SK-N-SH (cell line): Measurements from ENCODE around the gene PODXL. TPM values are rescaled to one million over a fixed set of nuclear protein-coding genes. Genes with fewer than 3 reads are reported as not detected.

ENCODE experiments used
- CTCF ChIA-PET: fragments of 300-600, 350-600 bp; formaldehyde crosslinking; extraction: SDS; loops from one replicate; lab custom pipeline; 2021; lab: Yijun Ruan, JAX
- POLR2A ChIA-PET: fragments of 350-600 bp; sonication (Branson Sonifier 250); formaldehyde crosslinking; extraction: SDS; loops from one replicate; lab custom pipeline; 2020; ENCODE audit warnings: antibody characterized with exemption, inconsistent platforms; lab: Yijun Ruan, JAX
- DNase-seq: peaks from one replicate; pipeline ENCODE4 v3.0.0; 2012
- H2AFZ ChIP-seq: fragments of 200-600 bp; sonication (generic); 2 replicates; pipeline ENCODE4 v1.8.1; 2016; ENCODE audit warnings: antibody characterized with exemption, mild to moderate bottlenecking, low read depth
- H3F3A ChIP-seq: fragments of 200-600 bp; sonication (generic); replicated peaks from 2 replicates; pipeline ENCODE3; 2016; ENCODE audit warnings: antibody characterized with exemption, mild to moderate bottlenecking; ENCODE audit not compliant: insufficient read depth
- H3K27ac ChIP-seq, 2 experiments: fragments of 200-500 bp in 1 of 2; fragments of 200-600 bp in 1 of 2; sonication (Bioruptor generic) in 1 of 2; sonication (generic), shearing (Covaris generic) in 1 of 2; 2 replicates each; pipeline versions ENCODE4 v1.5.1 to v1.6.1; 2014 to 2016; ENCODE audit warnings: low read depth in 2 of 2, inconsistent platforms in 1 of 2, low read length in 1 of 2, mild to moderate bottlenecking in 1 of 2, mixed read lengths in 1 of 2
- H3K27me3 ChIP-seq: fragments of 200-600 bp; sonication (generic), shearing (Covaris generic); 2 replicates; pipeline ENCODE4 v1.6.1; 2016; ENCODE audit warnings: mixed run types; ENCODE audit not compliant: insufficient read depth
- H3K36me3 ChIP-seq, 2 experiments: fragments of 200-500 bp in 1 of 2; fragments of 200-600 bp in 1 of 2; sonication (Bioruptor generic) in 1 of 2; sonication (generic) in 1 of 2; replicated peaks in 1 of 2; 2 replicates each; pipeline versions ENCODE3 to v1.5.1; 2014 to 2016; ENCODE audit warnings: low read length in 1 of 2, mild to moderate bottlenecking in 1 of 2; ENCODE audit not compliant: insufficient read depth in 2 of 2, control insufficient read depth in 1 of 2
- H3K4me1 ChIP-seq, 2 experiments: fragments of 200-500 bp in 1 of 2; fragments of 200-600 bp in 1 of 2; sonication (Bioruptor generic) in 1 of 2; sonication (generic), shearing (Covaris generic) in 1 of 2; 2 replicates each; pipeline versions ENCODE4 v1.5.1 to v1.6.1; 2014 to 2016; ENCODE audit warnings: low read depth in 1 of 2, low read length in 1 of 2, mixed run types in 1 of 2; ENCODE audit not compliant: insufficient read depth in 2 of 2, control insufficient read depth in 1 of 2
- H3K4me2 ChIP-seq: fragments of 200-600 bp; sonication (generic), shearing (Covaris generic); 2 replicates; pipeline ENCODE4 v1.6.1; 2017; ENCODE audit warnings: mixed run types
- H3K4me3 ChIP-seq, 2 experiments: fragments of 200-500 bp in 1 of 2; fragments of 200-600 bp in 1 of 2; sonication (Bioruptor generic) in 1 of 2; sonication (generic), shearing (Covaris generic) in 1 of 2; 2 replicates each; pipeline versions ENCODE4 v1.5.1 to v1.8.1; 2014 to 2016; ENCODE audit warnings: low read depth in 2 of 2, inconsistent platforms in 1 of 2, low read length in 1 of 2, mild to moderate bottlenecking in 1 of 2, mixed read lengths in 1 of 2, moderate library complexity in 1 of 2
- H3K79me2 ChIP-seq: fragments of 200-600 bp; sonication (generic); 2 replicates; pipeline ENCODE4 v1.8.1; 2017; ENCODE audit warnings: mild to moderate bottlenecking; ENCODE audit not compliant: insufficient read depth
- H3K9ac ChIP-seq: fragments of 200-600 bp; sonication (generic); 2 replicates; pipeline ENCODE4 v1.6.1; 2017; ENCODE audit warnings: mixed run types
- H3K9me2 ChIP-seq: fragments of 200-600 bp; sonication (generic); 2 replicates; pipeline ENCODE4 v1.6.1; 2017; ENCODE audit warnings: mixed run types
- H3K9me3 ChIP-seq: fragments of 200-600 bp; sonication (generic); 2 replicates; pipeline ENCODE4 v1.6.1; 2017; ENCODE audit warnings: mixed run types, mild to moderate bottlenecking, moderate library complexity
- H4K20me1 ChIP-seq: fragments of 200-600 bp; sonication (generic); 2 replicates; pipeline ENCODE4 v1.6.1; 2017; ENCODE audit warnings: mild to moderate bottlenecking, mixed run types; ENCODE audit not compliant: insufficient read depth
- CHD2 ChIP-seq: fragments of 150-350 bp; IDR thresholded peaks from 2 replicates; pipeline ENCODE4 v1.6.1; 2018; ENCODE audit warnings: low read length; ENCODE audit not compliant: partially characterized antibody
- ELF1 ChIP-seq: IDR thresholded peaks from 2 replicates; pipeline ENCODE4 v1.4.0; 2012
- FOSL2 ChIP-seq: IDR thresholded peaks from 2 replicates; pipeline ENCODE4 v1.4.0; 2012; ENCODE audit warnings: low read depth, mild to moderate bottlenecking, moderate library complexity, borderline replicate concordance
- GATA2 ChIP-seq: sonication (generic); formaldehyde crosslinking; IDR thresholded peaks from 2 replicates; pipeline ENCODE4 v1.5.0; 2020; ENCODE audit warnings: mild to moderate bottlenecking, missing genetic modification reagents
- IRF3 ChIP-seq: fragments of 150-350 bp; IDR thresholded peaks from 2 replicates; pipeline ENCODE4 v1.6.1; 2016; ENCODE audit warnings: mild to moderate bottlenecking, low read depth, low read length
- JUND ChIP-seq: IDR thresholded peaks from 2 replicates; pipeline ENCODE4 v1.4.0; 2012
- MXI1 ChIP-seq: IDR thresholded peaks from 2 replicates; pipeline ENCODE4 v1.6.1; 2012; ENCODE audit warnings: mild to moderate bottlenecking, low read depth, low read length, improper control_type of control experiment
- NFIC ChIP-seq: IDR thresholded peaks from 2 replicates; pipeline ENCODE4 v1.4.0; 2012; ENCODE audit warnings: borderline replicate concordance
- RCOR1 ChIP-seq: fragments of 150-350 bp; IDR thresholded peaks from 2 replicates; pipeline ENCODE4 v1.6.1; 2017; ENCODE audit warnings: antibody characterized with exemption, low read length
- RXRA ChIP-seq: IDR thresholded peaks from 2 replicates; pipeline ENCODE4 v1.4.0; 2012; ENCODE audit warnings: low read depth, mild to moderate bottlenecking, borderline replicate concordance
- SIN3A ChIP-seq: IDR thresholded peaks from 2 replicates; pipeline ENCODE4 v1.6.1; 2012; ENCODE audit warnings: low read depth, mild to moderate bottlenecking, low read length, moderate library complexity, borderline replicate concordance
- SMC3 ChIP-seq: IDR thresholded peaks from 2 replicates; pipeline ENCODE4 v1.6.1; 2012; ENCODE audit warnings: low read depth, low read length, improper control_type of control experiment
- TAF1 ChIP-seq: IDR thresholded peaks from 2 replicates; pipeline ENCODE4 v1.6.1; 2012; ENCODE audit warnings: low read depth, mild to moderate bottlenecking, low read length, moderate library complexity, borderline replicate concordance
- TEAD4 ChIP-seq: IDR thresholded peaks from 2 replicates; pipeline ENCODE4 v1.4.0; 2012; ENCODE audit warnings: mild to moderate bottlenecking, borderline replicate concordance; ENCODE audit not compliant: insufficient read depth
- YY1 ChIP-seq: IDR thresholded peaks from 2 replicates; pipeline ENCODE4 v1.4.0; 2012; ENCODE audit warnings: low read depth, mild to moderate bottlenecking
- WGBS: methylation state at CpG from one replicate; pipeline ENCODE4 v1.1.6; 2017; ENCODE audit warnings: low lambda C conversion rate; 5-methylcytosine and 5-hydroxymethylcytosine counted together
- polyA plus RNA-seq, 3 experiments: library from polyadenylated mRNA; depleted of rRNA; stranded (reverse); fragments of >200 nt; gene quantifications; 2 replicates each; pipeline ENCODE4 v1.2.3, GENCODE V29; 2012
- TF ChIP-seq, protein P1 (sequence below): IDR thresholded peaks from 2 replicates; pipeline ENCODE4 v1.4.0; 2012; ENCODE audit warnings: low read depth
- TF ChIP-seq, protein P2 (sequence below): IDR thresholded peaks from 2 replicates; pipeline ENCODE4 v1.4.0; 2012; ENCODE audit warnings: low read depth, borderline replicate concordance

Gene PODXL
- polyA plus RNA-seq, 1 of the 3 experiments (the other 2 are of a cell fraction): 76.1 TPM

DNA sequence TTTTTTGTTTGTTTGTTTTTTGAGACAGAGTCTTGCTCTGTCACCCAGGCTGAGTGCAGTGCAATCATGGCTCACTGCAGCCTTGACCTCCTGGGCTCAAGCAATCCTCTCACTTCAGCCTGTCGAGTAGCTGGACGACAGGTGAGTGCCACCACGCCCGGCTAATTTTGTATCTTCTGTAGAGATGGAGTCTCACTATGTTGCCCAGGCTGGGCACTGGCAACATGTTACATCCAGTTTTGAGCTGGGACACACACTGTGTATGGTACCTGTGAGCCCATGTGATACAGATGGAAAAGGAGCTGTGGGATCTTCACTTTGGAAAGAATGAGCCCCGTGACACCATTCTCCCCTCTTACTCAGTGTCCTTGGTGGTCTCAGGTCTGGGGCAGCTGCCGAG lies 40.4 kb upstream of the PODXL start:
- Histone ChIP-seq H3K9me3 (no peaks in the 10 kb centered on the region), H3K4me2 (no peak overlapping the region), H3K9me2 (no peaks in the 10 kb centered on the region), H3K79me2 (no peaks in the 10 kb centered on the region), H3F3A (peaks cover 3% of the 10 kb centered on the region), H3K4me3 (no peak overlapping the region), H3K27ac (no peak overlapping the region), H3K9ac (no peak overlapping the region), H2AFZ (no peak overlapping the region), H3K36me3 (no peaks in the 10 kb centered on the region), H4K20me1 (no peaks in the 10 kb centered on the region), H3K27me3 (no peaks in the 10 kb centered on the region)
- ChIA-PET CTCF (interaction anchor here (1.6 kb wide), 1 partner anchor 50 kb away, joined by 5 read pairs; no protein-coding TSS in a partner anchor), POLR2A (no interaction called here)
- no peak for DNase-seq
- 97% methylated on average over 6 of the region's 6 CpGs for WGBS
- TF ChIP-seq GATA2 (CRISPR knock-in tag): no peak
- TF ChIP-seq ELF1: no peak
- TF ChIP-seq, protein P1, sequence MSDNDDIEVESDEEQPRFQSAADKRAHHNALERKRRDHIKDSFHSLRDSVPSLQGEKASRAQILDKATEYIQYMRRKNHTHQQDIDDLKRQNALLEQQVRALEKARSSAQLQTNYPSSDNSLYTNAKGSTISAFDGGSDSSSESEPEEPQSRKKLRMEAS: no peak
- no peak for TF ChIP-seq NFIC
- no peak for TF ChIP-seq MXI1
- TF ChIP-seq, all 33 proteins: peak for 0
- peaks cover 0 to 8% of the 10 kb centered on the region in 2 experiments; a peak in 1 of 4 replicates for H3K4me1 ChIP-seq

GRCh38 chr7:131595699-131596098 lies 39.3 kb upstream of the PODXL start:
- ChIA-PET CTCF (interaction anchor here (1.3 kb wide), 1 partner anchor 51 kb away, joined by 3 read pairs; no protein-coding TSS in a partner anchor), POLR2A (no interaction called here)
- Histone ChIP-seq H3K4me2 (no peak overlapping the region), H3K9me2 (no peaks in the 10 kb centered on the region), H3K79me2 (no peaks in the 10 kb centered on the region), H4K20me1 (no peaks in the 10 kb centered on the region), H3K27me3 (no peaks in the 10 kb centered on the region), H3K9me3 (no peaks in the 10 kb centered on the region), H3F3A (peaks cover 3% of the 10 kb centered on the region), H3K36me3 (no peaks in the 10 kb centered on the region), H3K4me3 (no peak overlapping the region), H3K4me1 (peaks cover 0 to 5% of the 10 kb centered on the region in 2 experiments; a peak in 1 of 4 replicates), H3K27ac (no peak overlapping the region), H2AFZ (no peak overlapping the region), H3K9ac (no peak overlapping the region)
- DNase-seq: no peak
- TF ChIP-seq TAF1: no peak
- no peak for TF ChIP-seq RXRA
- no peak for TF ChIP-seq SIN3A
- TF ChIP-seq RCOR1: no peak
- no peak for TF ChIP-seq IRF3
- TF ChIP-seq, protein P2, sequence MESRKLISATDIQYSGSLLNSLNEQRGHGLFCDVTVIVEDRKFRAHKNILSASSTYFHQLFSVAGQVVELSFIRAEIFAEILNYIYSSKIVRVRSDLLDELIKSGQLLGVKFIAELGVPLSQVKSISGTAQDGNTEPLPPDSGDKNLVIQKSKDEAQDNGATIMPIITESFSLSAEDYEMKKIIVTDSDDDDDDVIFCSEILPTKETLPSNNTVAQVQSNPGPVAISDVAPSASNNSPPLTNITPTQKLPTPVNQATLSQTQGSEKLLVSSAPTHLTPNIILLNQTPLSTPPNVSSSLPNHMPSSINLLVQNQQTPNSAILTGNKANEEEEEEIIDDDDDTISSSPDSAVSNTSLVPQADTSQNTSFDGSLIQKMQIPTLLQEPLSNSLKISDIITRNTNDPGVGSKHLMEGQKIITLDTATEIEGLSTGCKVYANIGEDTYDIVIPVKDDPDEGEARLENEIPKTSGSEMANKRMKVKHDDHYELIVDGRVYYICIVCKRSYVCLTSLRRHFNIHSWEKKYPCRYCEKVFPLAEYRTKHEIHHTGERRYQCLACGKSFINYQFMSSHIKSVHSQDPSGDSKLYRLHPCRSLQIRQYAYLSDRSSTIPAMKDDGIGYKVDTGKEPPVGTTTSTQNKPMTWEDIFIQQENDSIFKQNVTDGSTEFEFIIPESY: no peak
- no peak for TF ChIP-seq JUND
- no peak for TF ChIP-seq NFIC
- no peak for TF ChIP-seq MXI1
- TF ChIP-seq TEAD4: no peak
- TF ChIP-seq CHD2: no peak
- TF ChIP-seq, protein P1: no peak
- no peak for TF ChIP-seq SMC3
- no peak for TF ChIP-seq YY1
- TF ChIP-seq FOSL2: no peak
- WGBS: 91% methylated on average over 4 of the region's 4 CpGs
